K562 (cell line): ENCODE measurements around the gene EWSR1. TPM values are rescaled to one million over a fixed set of nuclear protein-coding genes. Genes with fewer than 3 reads are reported as not detected.

Source experiments
- ATF1 ChIP-seq, 2 experiments: fragments of 450-650 bp in 1 of 2; IDR thresholded peaks; 2 replicates each; pipeline ENCODE4 v1.6.1; 2016; ENCODE audit warnings: missing compliant biosample characterization in 1 of 2, missing genetic modification characterization in 1 of 2
- CTCF ChIP-seq, 3 experiments: IDR thresholded peaks in 2 of 3; conservative IDR thresholded peaks in 1 of 3; 2 replicates each; pipeline ENCODE4 v1.5.1; 2011 to 2012; ENCODE audit warnings: low read length in 3 of 3, mild to moderate bottlenecking in 3 of 3, control low read depth in 2 of 3, improper control_type of control experiment in 1 of 3, inconsistent platforms in 1 of 3, low read depth in 1 of 3, mixed read lengths in 1 of 3, moderate library complexity in 1 of 3; ENCODE audit not compliant: insufficient read depth in 2 of 3
- E2F4 ChIP-seq: sonication (generic); formaldehyde crosslinking; IDR thresholded peaks from 2 replicates; pipeline ENCODE4 v1.8.0; 2022; ENCODE audit warnings: mild to moderate bottlenecking, low read depth, missing genetic modification reagents
- EP300 ChIP-seq: IDR thresholded peaks from 2 replicates; pipeline ENCODE4 v1.6.1; 2012; ENCODE audit warnings: low read length, improper control_type of control experiment
- HDAC1 ChIP-seq, 2 experiments: fragments of 450-650 bp; IDR thresholded peaks; 2 replicates each; pipeline ENCODE4 v1.6.1; 2016 to 2017; ENCODE audit warnings: inconsistent platforms in 1 of 2, mild to moderate bottlenecking in 1 of 2, moderate library complexity in 1 of 2
- HNRNPL ChIP-seq: fragments of 200-400 bp; formaldehyde crosslinking; IDR thresholded peaks from 2 replicates; pipeline ENCODE4 v1.6.1; 2017; ENCODE audit warnings: low read depth, mild to moderate bottlenecking, low read length
- KDM1A ChIP-seq, 2 experiments: fragments of 450-650 bp; IDR thresholded peaks; 2 replicates each; pipeline ENCODE4 v1.6.1; 2016; ENCODE audit warnings: mild to moderate bottlenecking in 2 of 2
- MYBL2 ChIP-seq, 2 experiments: fragments of 450-650 bp in 1 of 2; sonication (generic) in 1 of 2; formaldehyde crosslinking in 1 of 2; IDR thresholded peaks; 2 replicates each; pipeline versions ENCODE4 v1.6.1 to v1.8.1; 2017 to 2022; ENCODE audit warnings: borderline replicate concordance in 1 of 2, inconsistent platforms in 1 of 2, low read depth in 1 of 2, mild to moderate bottlenecking in 1 of 2, missing genetic modification reagents in 1 of 2, moderate library complexity in 1 of 2
- TCF3 ChIP-seq: sonication (generic); formaldehyde crosslinking; IDR thresholded peaks from 2 replicates; pipeline ENCODE4 v1.4.0; 2020; ENCODE audit warnings: mild to moderate bottlenecking, missing genetic modification reagents
- TOE1 ChIP-seq, 2 experiments: fragments of 450-650 bp in 1 of 2; sonication (generic) in 1 of 2; formaldehyde crosslinking in 1 of 2; IDR thresholded peaks; 2 replicates each; pipeline versions ENCODE4 v1.7.1 to v1.8.0; 2016 to 2022; ENCODE audit warnings: borderline replicate concordance in 2 of 2, mild to moderate bottlenecking in 2 of 2, antibody characterized with exemption in 1 of 2, inconsistent platforms in 1 of 2, low read depth in 1 of 2, missing genetic modification reagents in 1 of 2, moderate library complexity in 1 of 2
- VEZF1 ChIP-seq: fragments of 200-800 bp; sonication (Bioruptor generic); IDR thresholded peaks from 2 replicates; pipeline ENCODE4 v1.6.1; 2017; ENCODE audit warnings: missing genetic modification characterization, missing compliant biosample characterization
- ZBTB1 ChIP-seq: sonication (generic); formaldehyde crosslinking; IDR thresholded peaks from 2 replicates; pipeline ENCODE4 v1.8.1; 2023; ENCODE audit warnings: missing genetic modification reagents, low read depth, mild to moderate bottlenecking, borderline replicate concordance
- ZBTB7A ChIP-seq: IDR thresholded peaks from 2 replicates; pipeline ENCODE4 v1.6.1; 2011; ENCODE audit warnings: low read depth, mild to moderate bottlenecking, low read length, moderate library complexity, borderline replicate concordance; ENCODE audit not compliant: control insufficient read depth
- ZEB2 ChIP-seq: fragments of 450-650 bp; IDR thresholded peaks from 2 replicates; pipeline ENCODE4 v1.6.1; 2016
- ZKSCAN1 ChIP-seq: fragments of 150-350 bp; IDR thresholded peaks from 2 replicates; pipeline ENCODE4 v1.6.1; 2016; ENCODE audit warnings: low read depth, low read length
- ZNF146 ChIP-seq: IDR thresholded peaks from one replicate; pipeline ENCODE4 v1.6.1; 2018; ENCODE audit warnings: missing compliant biosample characterization; ENCODE audit not compliant: unreplicated experiment
- polyA plus RNA-seq, 8 experiments: library from polyadenylated mRNA; depleted of rRNA in 4 of 8; stranded (reverse) in 5 of 8; unstranded in 3 of 8; fragments of >200 nt; fragmentation: Nextera tagmentation in 2 of 8; fragmentation: Illumina TruSeq in 1 of 8; extraction: Ambion mirVana in 2 of 8; extraction: Trizol in 1 of 8; gene quantifications; 2 replicates each; pipeline versions ENCODE4 v1.2.1 to v1.2.3, GENCODE V29; 2011 to 2014; ENCODE audit warnings: inconsistent platforms in 1 of 8, missing spikeins in 1 of 8
- total RNA-seq, 7 experiments: library from RNA; depleted of rRNA in 6 of 7; stranded (reverse); fragments of >200 nt in 6 of 7; fragmentation: Illumina TruSeq in 2 of 7; extraction: Trizol in 2 of 7; gene quantifications; 2 replicates each; pipeline versions ENCODE4 v1.2.1 to v1.2.3, GENCODE V29; 2011 to 2021; ENCODE audit warnings: low replicate concordance in 1 of 7
- TF ChIP-seq, protein P1 (sequence below): sonication (generic); formaldehyde crosslinking; IDR thresholded peaks from 2 replicates; pipeline ENCODE4 v1.4.0; 2020; ENCODE audit warnings: mild to moderate bottlenecking, missing genetic modification reagents
- TF ChIP-seq, protein P2 (sequence below): fragments of 450-650 bp; conservative IDR thresholded peaks from 2 replicates; pipeline ENCODE4 v1.6.1; 2016; ENCODE audit warnings: missing genetic modification characterization, low read depth, mild to moderate bottlenecking, missing compliant biosample characterization, moderate library complexity

Gene EWSR1
- total and polyA plus RNA-seq, 9 of the 15 experiments (the other 6 are each of a cell fraction or from before 2014, with no cell fraction given) = 83.3 to 450 (median 239) TPM

GRCh38 chr22:29306175-29306834 lies 38.2 kb downstream of the EWSR1 start, which contains the start of gene GAS2L1 (continued):
- TF ChIP-seq, protein P1, sequence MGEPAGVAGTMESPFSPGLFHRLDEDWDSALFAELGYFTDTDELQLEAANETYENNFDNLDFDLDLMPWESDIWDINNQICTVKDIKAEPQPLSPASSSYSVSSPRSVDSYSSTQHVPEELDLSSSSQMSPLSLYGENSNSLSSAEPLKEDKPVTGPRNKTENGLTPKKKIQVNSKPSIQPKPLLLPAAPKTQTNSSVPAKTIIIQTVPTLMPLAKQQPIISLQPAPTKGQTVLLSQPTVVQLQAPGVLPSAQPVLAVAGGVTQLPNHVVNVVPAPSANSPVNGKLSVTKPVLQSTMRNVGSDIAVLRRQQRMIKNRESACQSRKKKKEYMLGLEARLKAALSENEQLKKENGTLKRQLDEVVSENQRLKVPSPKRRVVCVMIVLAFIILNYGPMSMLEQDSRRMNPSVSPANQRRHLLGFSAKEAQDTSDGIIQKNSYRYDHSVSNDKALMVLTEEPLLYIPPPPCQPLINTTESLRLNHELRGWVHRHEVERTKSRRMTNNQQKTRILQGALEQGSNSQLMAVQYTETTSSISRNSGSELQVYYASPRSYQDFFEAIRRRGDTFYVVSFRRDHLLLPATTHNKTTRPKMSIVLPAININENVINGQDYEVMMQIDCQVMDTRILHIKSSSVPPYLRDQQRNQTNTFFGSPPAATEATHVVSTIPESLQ (CRISPR knock-in tag) = no peak
- TF ChIP-seq HDAC1 (IDR thresholded peaks at IDR 0.05) (peak in 1 of 2 experiments; percentile 36; a peak in 1 of 4 replicates), ATF1 (CRISPR knock-in tag; IDR thresholded peaks at IDR 0.05) (no peak), ATF1 (tag; IDR thresholded peaks at IDR 0.05) (peak; percentile 33), TOE1 (IDR thresholded peaks at IDR 0.05; ENCODE audit: borderline replicate concordance) (peak; percentile 83), TOE1 (CRISPR knock-in tag; IDR thresholded peaks at IDR 0.05; ENCODE audit: borderline replicate concordance, low read depth) (no peak), MYBL2 (IDR thresholded peaks at IDR 0.05; ENCODE audit: low read depth) (peak; percentile 78), MYBL2 (CRISPR knock-in tag; IDR thresholded peaks at IDR 0.05; ENCODE audit: borderline replicate concordance) (no peak), CTCF (IDR thresholded peaks at IDR 0.05 in 2 of 3, conservative IDR thresholded peaks at IDR 0.05 in 1 of 3; ENCODE audit: insufficient read depth in 2 of 3, low read depth in 1 of 3, low read length in 3 of 3) (peak; percentile 63 to 75 (median 65); a peak in 5 of 6 replicates), EP300 (no peak; the same call in 1 of the 2 replicates), ZKSCAN1 (peak; percentile 100), VEZF1 (CRISPR knock-in tag) (peak; percentile 89), KDM1A (IDR thresholded peaks at IDR 0.05) (0 out of 4 replicates have a peak, but pooled peaks of 1 of the 2 experiments have one; percentile 44), ZNF146 (no peak), HNRNPL (no peak), ZEB2 (0 out of 2 replicates have a peak, but pooled peaks have one; percentile 28), TCF3 (CRISPR knock-in tag) (no peak), ZBTB1 (CRISPR knock-in tag) (no peak), ZBTB7A (peak; percentile 73; the same call in 1 of the 2 replicates), E2F4 (CRISPR knock-in tag) (peak; percentile 69; the same call in 1 of the 2 replicates)
- TF ChIP-seq, protein P2, sequence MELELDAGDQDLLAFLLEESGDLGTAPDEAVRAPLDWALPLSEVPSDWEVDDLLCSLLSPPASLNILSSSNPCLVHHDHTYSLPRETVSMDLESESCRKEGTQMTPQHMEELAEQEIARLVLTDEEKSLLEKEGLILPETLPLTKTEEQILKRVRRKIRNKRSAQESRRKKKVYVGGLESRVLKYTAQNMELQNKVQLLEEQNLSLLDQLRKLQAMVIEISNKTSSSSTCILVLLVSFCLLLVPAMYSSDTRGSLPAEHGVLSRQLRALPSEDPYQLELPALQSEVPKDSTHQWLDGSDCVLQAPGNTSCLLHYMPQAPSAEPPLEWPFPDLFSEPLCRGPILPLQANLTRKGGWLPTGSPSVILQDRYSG = no peak
